Fibroblast of mammary gland (primary cell): ENCODE results near the gene PLK1.
"Not testable (repeated sequence)": the region's sequence is repeated elsewhere in the genome, so short reads cannot be mapped to it uniquely, and the experiment has no call there.

Source experiments
- DNase-seq: peaks from one replicate; pipeline ENCODE4 v3.0.0-alpha.2; 2010; ENCODE audit warnings: low read depth
- H3K4me3 ChIP-seq: 2 replicates; pipeline ENCODE4 v1.5.1; 2011; ENCODE audit warnings: low read depth, mild to moderate bottlenecking, low read length, moderate library complexity; ENCODE audit not compliant: control insufficient read depth
- TF ChIP-seq, protein P1 (sequence below): conservative IDR thresholded peaks from 2 replicates; pipeline ENCODE4 v1.5.1; 2011; ENCODE audit warnings: low read depth, low read length, inconsistent platforms; ENCODE audit not compliant: control insufficient read depth, insufficient read depth

PLK1 gene

DNA sequence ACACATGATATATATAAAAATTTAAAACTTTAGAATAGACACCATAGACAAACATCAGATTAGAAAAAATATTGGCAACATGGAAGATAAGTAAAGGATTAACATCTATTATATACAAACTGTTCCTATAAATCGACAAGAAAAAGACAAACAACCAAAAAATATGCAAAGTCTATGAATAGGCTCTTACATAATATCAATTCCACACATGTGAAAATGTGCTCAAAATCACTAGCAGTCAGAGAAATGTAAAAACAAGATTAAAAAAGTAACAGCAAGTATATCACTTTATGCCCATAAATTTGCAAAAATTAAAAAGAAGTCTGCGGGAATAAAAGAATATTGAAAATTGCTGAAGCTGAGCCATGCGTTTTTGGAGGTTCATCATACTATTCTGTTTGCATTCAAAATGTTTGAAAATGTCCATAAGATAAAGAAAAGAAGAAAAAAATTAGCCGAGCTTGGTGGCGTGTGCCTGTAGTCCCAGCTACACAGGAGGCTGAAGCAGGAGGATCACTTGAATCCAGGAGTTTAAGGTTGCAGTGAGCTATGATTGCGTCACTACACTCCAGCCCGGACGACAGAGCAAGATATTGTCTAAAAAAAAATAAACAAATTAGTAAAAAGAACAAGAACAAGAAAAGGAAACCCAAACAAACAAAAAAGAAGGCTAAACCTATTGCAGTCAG, 45.6 kb downstream of the PLK1 start:
- TF ChIP-seq, protein P1, sequence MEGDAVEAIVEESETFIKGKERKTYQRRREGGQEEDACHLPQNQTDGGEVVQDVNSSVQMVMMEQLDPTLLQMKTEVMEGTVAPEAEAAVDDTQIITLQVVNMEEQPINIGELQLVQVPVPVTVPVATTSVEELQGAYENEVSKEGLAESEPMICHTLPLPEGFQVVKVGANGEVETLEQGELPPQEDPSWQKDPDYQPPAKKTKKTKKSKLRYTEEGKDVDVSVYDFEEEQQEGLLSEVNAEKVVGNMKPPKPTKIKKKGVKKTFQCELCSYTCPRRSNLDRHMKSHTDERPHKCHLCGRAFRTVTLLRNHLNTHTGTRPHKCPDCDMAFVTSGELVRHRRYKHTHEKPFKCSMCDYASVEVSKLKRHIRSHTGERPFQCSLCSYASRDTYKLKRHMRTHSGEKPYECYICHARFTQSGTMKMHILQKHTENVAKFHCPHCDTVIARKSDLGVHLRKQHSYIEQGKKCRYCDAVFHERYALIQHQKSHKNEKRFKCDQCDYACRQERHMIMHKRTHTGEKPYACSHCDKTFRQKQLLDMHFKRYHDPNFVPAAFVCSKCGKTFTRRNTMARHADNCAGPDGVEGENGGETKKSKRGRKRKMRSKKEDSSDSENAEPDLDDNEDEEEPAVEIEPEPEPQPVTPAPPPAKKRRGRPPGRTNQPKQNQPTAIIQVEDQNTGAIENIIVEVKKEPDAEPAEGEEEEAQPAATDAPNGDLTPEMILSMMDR, result no peak
- no peak for DNase-seq

DNA sequence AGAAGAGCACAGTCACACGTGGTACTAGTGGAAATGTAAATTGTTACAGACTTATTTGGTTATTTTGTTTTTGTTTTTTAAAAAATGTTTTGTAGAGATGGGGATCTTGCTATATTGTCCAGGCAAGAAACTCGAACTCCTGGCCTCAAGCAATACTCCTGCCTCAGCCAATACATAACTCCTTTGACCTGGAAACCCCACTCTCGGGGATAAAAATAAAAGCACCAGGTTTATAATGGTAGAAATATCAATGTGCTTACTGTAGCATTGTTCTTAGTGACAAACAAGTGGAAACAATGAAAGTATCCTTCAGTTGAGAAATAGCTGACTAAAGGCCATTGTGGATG, 46.1 kb downstream of the PLK1 start:
- no peak overlapping the region for H3K4me3 ChIP-seq
- TF ChIP-seq, protein P1, result no peak
- no peak for DNase-seq

More for the DNA sequence above, 45.6 kb downstream of the PLK1 start:
- H3K4me3 ChIP-seq, result no peak overlapping the region

DNA sequence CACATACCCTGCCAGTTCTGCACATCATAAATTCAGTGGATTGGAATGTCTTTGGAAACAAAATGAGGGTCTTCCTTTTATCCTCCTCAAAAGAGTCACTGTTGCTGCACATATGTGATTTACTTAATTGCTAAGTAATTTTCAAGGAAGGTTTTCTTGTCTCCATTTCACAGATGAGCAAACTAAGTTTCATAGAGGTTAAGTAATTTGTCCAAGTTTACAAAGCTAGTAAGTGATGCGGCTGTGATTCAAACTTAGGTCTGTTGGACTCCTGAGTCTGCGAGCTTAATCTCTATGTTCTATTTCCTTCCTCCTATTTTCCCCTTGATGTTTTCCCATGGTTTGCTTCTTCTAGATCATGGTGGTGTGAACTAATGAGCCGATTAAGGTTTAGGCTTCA, 48.0 kb downstream of the PLK1 start:
- no peak overlapping the region for H3K4me3 ChIP-seq
- TF ChIP-seq, protein P1, result no peak
- DNase-seq, result no peak

DNA sequence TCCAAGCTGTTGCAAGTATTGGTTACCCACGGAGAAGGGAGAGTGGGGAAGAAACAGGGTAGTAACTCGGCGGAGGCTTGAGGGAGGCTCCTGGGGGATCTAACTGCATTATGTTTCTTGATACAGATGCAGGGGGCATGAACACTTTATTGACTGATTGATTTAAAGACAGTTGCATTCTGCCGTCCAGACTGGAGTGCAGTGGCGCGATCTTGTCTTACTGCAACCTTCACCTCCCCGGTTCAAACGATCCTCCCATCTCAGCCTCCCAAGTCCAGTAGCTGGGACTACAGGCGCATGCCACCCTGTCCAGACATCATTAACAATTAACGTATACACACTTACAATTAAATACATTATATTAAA, 49.4 kb downstream of the PLK1 start:
- no peak for DNase-seq
- H3K4me3 ChIP-seq, result no peak overlapping the region
- TF ChIP-seq, protein P1, result no peak

DNA sequence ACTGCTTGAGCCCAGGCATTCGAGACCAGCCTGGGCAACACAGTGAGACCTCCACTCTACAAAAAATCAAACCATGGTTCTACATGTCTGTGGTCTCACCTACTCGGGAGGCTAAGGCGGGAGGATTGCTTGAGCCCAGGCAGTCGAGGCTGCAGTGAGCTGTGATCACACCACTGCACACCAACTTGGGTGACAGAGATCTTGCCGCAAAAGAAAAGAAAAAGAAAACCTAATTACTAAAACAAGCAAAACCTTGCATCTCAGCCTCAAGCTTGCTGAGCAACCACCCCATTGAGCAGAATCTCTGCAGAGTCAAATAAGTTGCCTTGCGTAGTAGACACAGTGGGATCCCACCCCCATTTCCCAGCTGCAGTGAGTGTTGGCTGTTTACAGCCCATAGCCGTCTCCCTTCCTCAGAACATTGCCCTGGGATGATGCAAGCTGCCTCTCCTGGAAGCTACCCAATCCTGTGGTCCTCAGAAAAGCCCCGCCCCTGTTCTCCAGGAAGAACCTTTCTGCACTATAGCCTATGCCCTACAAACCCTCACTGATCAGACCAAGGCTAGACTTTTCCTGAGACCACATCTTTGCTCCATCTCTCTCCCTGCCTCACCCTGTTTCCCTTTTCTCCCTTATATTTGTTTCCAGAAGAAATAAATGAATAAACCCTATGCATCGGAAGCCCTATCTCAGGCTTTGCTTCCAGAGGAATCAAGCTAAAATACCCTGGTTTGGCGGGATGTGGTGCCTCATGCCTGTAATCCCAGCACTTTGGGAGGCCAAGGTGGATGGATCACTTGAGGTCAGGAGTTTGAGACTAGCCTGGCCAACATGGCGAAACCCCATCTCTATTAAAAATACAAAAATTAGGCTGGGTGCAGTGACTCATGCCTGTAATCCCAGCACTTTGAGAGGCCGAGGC, 51.1 kb downstream of the PLK1 start:
- H3K4me3 ChIP-seq, result no peak overlapping the region
- peak; percentile 85 for DNase-seq
- TF ChIP-seq, protein P1, result no peak

DNA sequence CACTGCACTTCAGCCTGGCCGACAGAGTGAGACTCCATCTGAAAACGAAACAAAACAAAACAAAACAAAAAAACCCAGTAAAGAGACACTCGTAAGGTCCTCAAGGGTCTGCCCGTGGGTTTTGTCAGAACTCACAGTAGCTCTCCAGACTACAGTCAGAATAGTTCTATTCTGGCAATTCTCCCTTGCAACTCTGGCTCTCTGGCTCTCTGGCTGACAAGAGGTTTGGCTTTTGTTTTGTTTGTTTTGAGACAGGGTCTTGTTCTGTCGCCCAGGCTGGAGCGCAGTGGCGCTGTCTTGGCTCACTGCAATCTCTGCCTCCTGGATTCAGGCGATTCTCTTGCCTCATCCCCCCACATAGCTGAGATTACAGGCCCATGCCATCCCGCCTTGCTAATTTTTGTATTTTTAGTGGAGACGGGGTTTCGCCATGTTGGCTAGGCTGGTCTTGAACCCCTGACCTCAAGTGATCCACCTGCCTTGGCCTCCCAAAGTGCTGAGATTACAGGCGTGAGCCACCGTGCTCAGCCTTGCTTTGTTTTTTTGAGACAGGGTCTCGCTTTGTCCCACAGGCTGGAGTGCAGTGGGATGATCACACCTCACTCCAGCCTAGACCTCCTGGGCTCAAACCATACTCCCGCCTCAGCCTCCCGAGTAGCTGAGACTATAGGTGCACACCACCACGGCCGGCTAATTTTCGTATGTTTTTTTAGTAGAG, 55.6 kb downstream of the PLK1 start:
- TF ChIP-seq, protein P1, result no peak
- DNase-seq, result no peak
- H3K4me3 ChIP-seq, result no peak overlapping the region

DNA sequence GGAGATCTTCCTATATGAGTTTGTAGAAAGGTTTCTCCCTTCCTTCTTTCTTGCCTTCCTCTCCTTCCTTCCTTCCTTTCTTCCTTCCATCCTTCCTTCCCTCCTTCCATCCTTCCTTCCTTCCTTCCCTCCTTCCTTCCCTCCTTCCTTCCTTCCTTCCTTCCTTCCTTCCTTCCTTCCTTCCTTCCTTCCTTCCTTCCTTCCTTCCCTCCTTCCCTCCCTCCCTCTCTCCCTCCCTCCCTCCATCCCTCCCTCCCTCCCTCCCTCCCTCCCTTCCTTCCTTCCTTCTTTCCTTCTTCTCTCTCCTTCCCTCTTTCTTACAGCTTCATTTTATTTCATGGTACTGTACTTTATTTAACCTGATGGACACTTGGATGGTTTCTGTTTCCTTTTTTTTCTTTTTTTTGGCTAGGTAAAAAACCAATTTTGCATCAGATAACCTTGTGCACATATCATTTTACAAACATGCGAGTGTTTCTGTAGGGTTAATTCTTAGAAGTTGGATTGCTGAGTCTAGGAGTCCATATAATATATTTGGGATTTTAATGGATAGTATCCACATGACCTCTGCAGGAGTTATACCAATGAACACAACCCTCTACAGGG, 58.8 kb downstream of the PLK1 start:
- not testable (repeated sequence) for DNase-seq, H3K4me3 ChIP-seq
